HCT116 (cell line): ENCODE data around the gene ANKRD13C.

ENCODE experiments used
- EZH2 ChIP-seq: fragments of 200-600 bp; sonication (generic); IDR thresholded peaks from 2 replicates; pipeline ENCODE4 v1.6.1; 2017; ENCODE audit warnings: antibody characterized with exemption, mixed run types
- EZH2phosphoT487 ChIP-seq: fragments of 200-600 bp; IDR thresholded peaks from 2 replicates; pipeline ENCODE4 v1.6.1; 2018; ENCODE audit warnings: antibody characterized with exemption, borderline replicate concordance
- POLR2A ChIP-seq: IDR thresholded peaks from 2 replicates; pipeline ENCODE4 v1.7.0; 2011; ENCODE audit warnings: borderline replicate concordance; ENCODE audit not compliant: insufficient read depth, insufficient read length; ENCODE audit errors: extremely low read depth
- POLR2AphosphoS5 ChIP-seq: IDR thresholded peaks from 2 replicates; pipeline ENCODE4 v1.6.1; 2011; ENCODE audit warnings: mild to moderate bottlenecking, low read depth, low read length, moderate library complexity
- SRF ChIP-seq: IDR thresholded peaks from 2 replicates; pipeline ENCODE4 v1.6.1; 2012; ENCODE audit warnings: low read depth
- TCF7L2 ChIP-seq: IDR thresholded peaks from 2 replicates; pipeline ENCODE4 v1.7.0; 2011; ENCODE audit warnings: borderline replicate concordance, inconsistent platforms; ENCODE audit not compliant: insufficient read depth, insufficient read length; ENCODE audit errors: extremely low read depth
- ZFX ChIP-seq: fragments of 450-650 bp; IDR thresholded peaks from 2 replicates; pipeline ENCODE4 v1.6.1; 2017
- TF ChIP-seq, protein P1 (sequence below), 3 experiments: fragments of 200-600 bp in 1 of 3; sonication (generic) in 1 of 3; IDR thresholded peaks in 2 of 3; conservative IDR thresholded peaks in 1 of 3; 2 replicates each; pipeline ENCODE4 v1.5.1; 2012 to 2017; ENCODE audit warnings: low read depth in 2 of 3, low read length in 2 of 3, antibody characterized with exemption in 1 of 3, borderline replicate concordance in 1 of 3, control low read depth in 1 of 3, mild to moderate bottlenecking in 1 of 3, mixed read lengths in 1 of 3, mixed run types in 1 of 3, moderate library complexity in 1 of 3; ENCODE audit not compliant: insufficient read depth in 1 of 3
- TF ChIP-seq, protein P2 (sequence below): IDR thresholded peaks from 2 replicates; pipeline ENCODE4 v1.6.1; 2012
- TF ChIP-seq, protein P3 (sequence below): IDR thresholded peaks from 2 replicates; pipeline ENCODE4 v1.6.1; 2012; ENCODE audit warnings: low read depth
- TF ChIP-seq, protein P4 (sequence below): IDR thresholded peaks from 2 replicates; pipeline ENCODE4 v1.6.1; 2012

DNA sequence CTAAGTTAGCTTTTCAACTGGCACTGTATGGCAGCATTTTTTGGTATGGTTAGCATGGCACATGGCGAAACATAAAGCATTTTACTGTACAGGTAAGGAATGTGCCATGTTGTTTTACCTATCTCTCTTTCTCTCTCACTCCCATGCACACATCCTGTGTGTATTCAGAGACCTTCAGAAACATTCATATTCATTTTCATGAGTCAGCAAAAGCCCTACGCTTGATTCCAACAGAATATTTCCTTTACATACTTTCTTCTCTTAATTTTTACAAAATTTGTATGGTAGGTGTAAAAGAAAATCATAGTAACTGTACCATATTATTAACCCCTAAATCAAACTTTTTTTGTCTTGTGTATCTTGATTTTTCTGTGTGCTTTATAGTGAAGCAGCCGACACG, 123.0 kb downstream of the ANKRD13C start:
- TF ChIP-seq TCF7L2 (no peak), POLR2A (no peak), EZH2 (no peak), SRF (no peak), EZH2phosphoT487 (no peak), POLR2AphosphoS5 (no peak), ZFX (no peak)
- TF ChIP-seq, protein P1, sequence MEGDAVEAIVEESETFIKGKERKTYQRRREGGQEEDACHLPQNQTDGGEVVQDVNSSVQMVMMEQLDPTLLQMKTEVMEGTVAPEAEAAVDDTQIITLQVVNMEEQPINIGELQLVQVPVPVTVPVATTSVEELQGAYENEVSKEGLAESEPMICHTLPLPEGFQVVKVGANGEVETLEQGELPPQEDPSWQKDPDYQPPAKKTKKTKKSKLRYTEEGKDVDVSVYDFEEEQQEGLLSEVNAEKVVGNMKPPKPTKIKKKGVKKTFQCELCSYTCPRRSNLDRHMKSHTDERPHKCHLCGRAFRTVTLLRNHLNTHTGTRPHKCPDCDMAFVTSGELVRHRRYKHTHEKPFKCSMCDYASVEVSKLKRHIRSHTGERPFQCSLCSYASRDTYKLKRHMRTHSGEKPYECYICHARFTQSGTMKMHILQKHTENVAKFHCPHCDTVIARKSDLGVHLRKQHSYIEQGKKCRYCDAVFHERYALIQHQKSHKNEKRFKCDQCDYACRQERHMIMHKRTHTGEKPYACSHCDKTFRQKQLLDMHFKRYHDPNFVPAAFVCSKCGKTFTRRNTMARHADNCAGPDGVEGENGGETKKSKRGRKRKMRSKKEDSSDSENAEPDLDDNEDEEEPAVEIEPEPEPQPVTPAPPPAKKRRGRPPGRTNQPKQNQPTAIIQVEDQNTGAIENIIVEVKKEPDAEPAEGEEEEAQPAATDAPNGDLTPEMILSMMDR (IDR thresholded peaks at IDR 0.05 in 2 of 3, conservative IDR thresholded peaks at IDR 0.05 in 1 of 3; ENCODE audit: borderline replicate concordance in 1 of 3, insufficient read depth in 1 of 3, low read depth in 2 of 3, low read length in 2 of 3), result no peak
- TF ChIP-seq, protein P2, sequence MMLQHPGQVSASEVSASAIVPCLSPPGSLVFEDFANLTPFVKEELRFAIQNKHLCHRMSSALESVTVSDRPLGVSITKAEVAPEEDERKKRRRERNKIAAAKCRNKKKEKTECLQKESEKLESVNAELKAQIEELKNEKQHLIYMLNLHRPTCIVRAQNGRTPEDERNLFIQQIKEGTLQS, result no peak
- TF ChIP-seq, protein P3, sequence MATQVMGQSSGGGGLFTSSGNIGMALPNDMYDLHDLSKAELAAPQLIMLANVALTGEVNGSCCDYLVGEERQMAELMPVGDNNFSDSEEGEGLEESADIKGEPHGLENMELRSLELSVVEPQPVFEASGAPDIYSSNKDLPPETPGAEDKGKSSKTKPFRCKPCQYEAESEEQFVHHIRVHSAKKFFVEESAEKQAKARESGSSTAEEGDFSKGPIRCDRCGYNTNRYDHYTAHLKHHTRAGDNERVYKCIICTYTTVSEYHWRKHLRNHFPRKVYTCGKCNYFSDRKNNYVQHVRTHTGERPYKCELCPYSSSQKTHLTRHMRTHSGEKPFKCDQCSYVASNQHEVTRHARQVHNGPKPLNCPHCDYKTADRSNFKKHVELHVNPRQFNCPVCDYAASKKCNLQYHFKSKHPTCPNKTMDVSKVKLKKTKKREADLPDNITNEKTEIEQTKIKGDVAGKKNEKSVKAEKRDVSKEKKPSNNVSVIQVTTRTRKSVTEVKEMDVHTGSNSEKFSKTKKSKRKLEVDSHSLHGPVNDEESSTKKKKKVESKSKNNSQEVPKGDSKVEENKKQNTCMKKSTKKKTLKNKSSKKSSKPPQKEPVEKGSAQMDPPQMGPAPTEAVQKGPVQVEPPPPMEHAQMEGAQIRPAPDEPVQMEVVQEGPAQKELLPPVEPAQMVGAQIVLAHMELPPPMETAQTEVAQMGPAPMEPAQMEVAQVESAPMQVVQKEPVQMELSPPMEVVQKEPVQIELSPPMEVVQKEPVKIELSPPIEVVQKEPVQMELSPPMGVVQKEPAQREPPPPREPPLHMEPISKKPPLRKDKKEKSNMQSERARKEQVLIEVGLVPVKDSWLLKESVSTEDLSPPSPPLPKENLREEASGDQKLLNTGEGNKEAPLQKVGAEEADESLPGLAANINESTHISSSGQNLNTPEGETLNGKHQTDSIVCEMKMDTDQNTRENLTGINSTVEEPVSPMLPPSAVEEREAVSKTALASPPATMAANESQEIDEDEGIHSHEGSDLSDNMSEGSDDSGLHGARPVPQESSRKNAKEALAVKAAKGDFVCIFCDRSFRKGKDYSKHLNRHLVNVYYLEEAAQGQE, result no peak
- TF ChIP-seq, protein P4, sequence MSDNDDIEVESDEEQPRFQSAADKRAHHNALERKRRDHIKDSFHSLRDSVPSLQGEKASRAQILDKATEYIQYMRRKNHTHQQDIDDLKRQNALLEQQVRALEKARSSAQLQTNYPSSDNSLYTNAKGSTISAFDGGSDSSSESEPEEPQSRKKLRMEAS, result no peak
